Progenitor cell of endocrine pancreas (in vitro differentiated cells): ENCODE data around the gene HS3ST2. TPM values are rescaled to one million over a fixed set of nuclear protein-coding genes. Genes with fewer than 3 reads are reported as not detected.

ENCODE experiments used
- DNase-seq: peaks from one replicate; pipeline ENCODE4 v3.0.0; 2021; ENCODE audit warnings: low spot score; ENCODE audit not compliant: unreplicated experiment
- H3K27ac Mint-ChIP-seq: 2 replicates; pipeline ENCODE4 v1.8.0; 2021; ENCODE audit warnings: mild to moderate bottlenecking, moderate library complexity, mixed read lengths
- H3K27me3 Mint-ChIP-seq: 2 replicates; pipeline ENCODE4 v1.8.0; 2021; ENCODE audit warnings: mixed read lengths
- H3K36me3 Mint-ChIP-seq: 2 replicates; pipeline ENCODE4 v1.8.0; 2022; ENCODE audit warnings: mixed read lengths; ENCODE audit not compliant: insufficient read depth
- H3K4me1 Mint-ChIP-seq: 2 replicates; pipeline ENCODE4 v1.8.0; 2021; ENCODE audit warnings: low read depth, mixed read lengths
- H3K4me3 Mint-ChIP-seq: 2 replicates; pipeline ENCODE4 v1.8.0; 2021; ENCODE audit warnings: low read depth, mild to moderate bottlenecking, moderate library complexity, mixed read lengths
- H3K9me3 Mint-ChIP-seq: 2 replicates; pipeline ENCODE4 v1.8.0; 2021; ENCODE audit warnings: low read depth, mixed read lengths
- long read RNA-seq: library from polyadenylated mRNA; unstranded; transcript quantifications from one replicate; pipeline ENCODE4 v2.0.0, GENCODE V29; 2020
- total RNA-seq: library from RNA; stranded (reverse); gene quantifications from 2 replicates; pipeline ENCODE4 v1.2.1, GENCODE V29; 2021
- TF ChIP-seq, protein P1 (sequence below): fragments of 200-600 bp; sonication (generic); IDR thresholded peaks from one replicate; pipeline ENCODE4 v1.5.0; 2021; ENCODE audit warnings: antibody characterized with exemption, mild to moderate bottlenecking; ENCODE audit not compliant: unreplicated experiment

HS3ST2 gene
- total RNA-seq = not detected in 2 replicates
- long read RNA-seq = 0 reads

- Mint-ChIP-seq H3K36me3 (no peaks in the 10 kb centered on the region), H3K27me3 (peaks cover 73% of the 10 kb centered on the region), H3K27ac (peak within 1 kb of the TSS; percentile 71), H3K9me3 (no peaks in the 10 kb centered on the region), H3K4me3 (peak within 1 kb of the TSS; percentile 68), H3K4me1 (peaks cover 7% of the 10 kb centered on the region)
- DNase-seq = peak; percentile 24
- TF ChIP-seq, protein P1, sequence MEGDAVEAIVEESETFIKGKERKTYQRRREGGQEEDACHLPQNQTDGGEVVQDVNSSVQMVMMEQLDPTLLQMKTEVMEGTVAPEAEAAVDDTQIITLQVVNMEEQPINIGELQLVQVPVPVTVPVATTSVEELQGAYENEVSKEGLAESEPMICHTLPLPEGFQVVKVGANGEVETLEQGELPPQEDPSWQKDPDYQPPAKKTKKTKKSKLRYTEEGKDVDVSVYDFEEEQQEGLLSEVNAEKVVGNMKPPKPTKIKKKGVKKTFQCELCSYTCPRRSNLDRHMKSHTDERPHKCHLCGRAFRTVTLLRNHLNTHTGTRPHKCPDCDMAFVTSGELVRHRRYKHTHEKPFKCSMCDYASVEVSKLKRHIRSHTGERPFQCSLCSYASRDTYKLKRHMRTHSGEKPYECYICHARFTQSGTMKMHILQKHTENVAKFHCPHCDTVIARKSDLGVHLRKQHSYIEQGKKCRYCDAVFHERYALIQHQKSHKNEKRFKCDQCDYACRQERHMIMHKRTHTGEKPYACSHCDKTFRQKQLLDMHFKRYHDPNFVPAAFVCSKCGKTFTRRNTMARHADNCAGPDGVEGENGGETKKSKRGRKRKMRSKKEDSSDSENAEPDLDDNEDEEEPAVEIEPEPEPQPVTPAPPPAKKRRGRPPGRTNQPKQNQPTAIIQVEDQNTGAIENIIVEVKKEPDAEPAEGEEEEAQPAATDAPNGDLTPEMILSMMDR = peak; percentile 54
Observed at GRCh38 chr16:22813948-22814710, at the start of gene HS3ST2. Gene HS3ST2, plus strand, starts transcription at chr16:22814162. Its CDS starts 449 bp downstream, at chr16:22814611.

- no peak overlapping the region for H3K27ac Mint-ChIP-seq
- TF ChIP-seq, protein P1 = no peak
- no peak overlapping the region for H3K4me3 Mint-ChIP-seq
- no peaks in the 10 kb centered on the region for H3K36me3 Mint-ChIP-seq
- H3K27me3 Mint-ChIP-seq = no peaks in the 10 kb centered on the region
- no peaks in the 10 kb centered on the region for H3K9me3 Mint-ChIP-seq
- no peaks in the 10 kb centered on the region for H3K4me1 Mint-ChIP-seq
- no peak for DNase-seq
Observed at GRCh38 chr16:22764662-22765327, 49.2 kb upstream of the HS3ST2 start.

DNA sequence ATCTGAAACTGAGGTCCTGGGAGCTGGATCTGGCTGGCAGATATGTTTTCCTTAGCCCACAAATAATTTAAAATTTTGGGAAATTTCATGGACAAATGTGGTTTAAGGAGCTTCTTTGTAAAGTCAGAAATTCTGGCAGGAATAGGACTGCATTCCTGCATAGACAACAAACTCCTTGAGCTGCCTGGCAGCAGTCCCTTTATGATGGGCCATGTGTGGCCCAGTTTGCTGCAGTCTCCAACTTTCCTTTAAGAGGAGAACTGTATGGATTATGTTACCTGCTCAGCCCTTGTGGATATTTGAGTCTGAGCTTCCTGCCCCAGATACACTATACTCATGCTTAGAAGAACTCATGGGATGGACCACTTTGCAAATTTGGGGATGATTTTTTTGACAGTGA lies 48.5 kb upstream of the HS3ST2 start:
- no peak overlapping the region for H3K4me3 Mint-ChIP-seq
- no peaks in the 10 kb centered on the region for H3K9me3 Mint-ChIP-seq
- TF ChIP-seq, protein P1 = no peak
- DNase-seq = no peak
- H3K36me3 Mint-ChIP-seq = no peaks in the 10 kb centered on the region
- peaks cover 3% of the 10 kb centered on the region for H3K27me3 Mint-ChIP-seq
- no peak overlapping the region for H3K27ac Mint-ChIP-seq
- no peaks in the 10 kb centered on the region for H3K4me1 Mint-ChIP-seq

- TF ChIP-seq, protein P1 = no peak
- Mint-ChIP-seq H3K36me3 (no peaks in the 10 kb centered on the region), H3K9me3 (no peaks in the 10 kb centered on the region), H3K27ac (no peak overlapping the region), H3K4me3 (no peak overlapping the region), H3K27me3 (peaks cover 23% of the 10 kb centered on the region), H3K4me1 (no peaks in the 10 kb centered on the region)
- DNase-seq = no peak
Observed at GRCh38 chr16:22770866-22771265, 43.1 kb upstream of the HS3ST2 start.

- Mint-ChIP-seq H3K27me3 (peaks cover 25% of the 10 kb centered on the region), H3K27ac (no peak overlapping the region), H3K4me1 (no peaks in the 10 kb centered on the region)
Observed at GRCh38 chr16:22771551-22771950, 42.4 kb upstream of the HS3ST2 start.

More at GRCh38 chr16:22771551-22771950, 42.4 kb upstream of the HS3ST2 start:
- TF ChIP-seq, protein P1 = no peak
- Mint-ChIP-seq H3K9me3 (no peaks in the 10 kb centered on the region), H3K36me3 (no peaks in the 10 kb centered on the region), H3K4me3 (no peak overlapping the region)
- no peak for DNase-seq
